Immature natural killer cell (primary cell): Measurements from ENCODE around the gene MSH5. TPM values are rescaled to one million over a fixed set of nuclear protein-coding genes. Genes with fewer than 3 reads are reported as not detected.

ENCODE experiments used
- DNase-seq, 3 donors: peaks; one replicate each; pipeline ENCODE4 v3.0.0; 2022; ENCODE audit warnings: mixed read lengths in 1 of 3
- H3K27ac Mint-ChIP-seq, 6 donors: one replicate each; pipeline ENCODE4 v1.8.0; 2020; ENCODE audit warnings: mixed read lengths in 6 of 6, mild to moderate bottlenecking in 5 of 6, inconsistent platforms in 4 of 6, moderate library complexity in 3 of 6
- H3K27me3 Mint-ChIP-seq, 3 donors: one replicate each; pipeline ENCODE4 v1.8.0; 2020 to 2021; ENCODE audit warnings: low read depth in 3 of 3, mild to moderate bottlenecking in 3 of 3, mixed read lengths in 3 of 3, moderate library complexity in 3 of 3, inconsistent platforms in 1 of 3
- H3K36me3 Mint-ChIP-seq, 3 donors: one replicate each; pipeline ENCODE4 v1.8.0; 2020; ENCODE audit warnings: mixed read lengths in 3 of 3, inconsistent platforms in 2 of 3, mild to moderate bottlenecking in 2 of 3
- H3K4me1 Mint-ChIP-seq, 2 donors: one replicate each; pipeline ENCODE4 v1.8.0; 2020; ENCODE audit warnings: inconsistent platforms in 2 of 2, mild to moderate bottlenecking in 2 of 2, mixed read lengths in 2 of 2, moderate library complexity in 1 of 2
- H3K4me3 Mint-ChIP-seq, 5 donors: one replicate each; pipeline ENCODE4 v1.8.0; 2020; ENCODE audit warnings: mild to moderate bottlenecking in 5 of 5, mixed read lengths in 5 of 5, inconsistent platforms in 3 of 5, moderate library complexity in 3 of 5
- H3K9me3 Mint-ChIP-seq, 6 donors: one replicate each; pipeline ENCODE4 v1.8.0; 2020; ENCODE audit warnings: mild to moderate bottlenecking in 6 of 6, mixed read lengths in 6 of 6, inconsistent platforms in 4 of 6, moderate library complexity in 3 of 6
- polyA plus RNA-seq, 3 donors: library from polyadenylated mRNA; unstranded; fragments of 300-500 nt; fragmentation: Illumina TruSeq; gene quantifications; one replicate each; pipeline ENCODE4 v1.2.3, GENCODE V29; 2021

Gene MSH5
- polyA plus RNA-seq: 1 to 10 TPM in 2 of 3 donors, not detected in 1; 2.1 to 2.5 TPM

DNA sequence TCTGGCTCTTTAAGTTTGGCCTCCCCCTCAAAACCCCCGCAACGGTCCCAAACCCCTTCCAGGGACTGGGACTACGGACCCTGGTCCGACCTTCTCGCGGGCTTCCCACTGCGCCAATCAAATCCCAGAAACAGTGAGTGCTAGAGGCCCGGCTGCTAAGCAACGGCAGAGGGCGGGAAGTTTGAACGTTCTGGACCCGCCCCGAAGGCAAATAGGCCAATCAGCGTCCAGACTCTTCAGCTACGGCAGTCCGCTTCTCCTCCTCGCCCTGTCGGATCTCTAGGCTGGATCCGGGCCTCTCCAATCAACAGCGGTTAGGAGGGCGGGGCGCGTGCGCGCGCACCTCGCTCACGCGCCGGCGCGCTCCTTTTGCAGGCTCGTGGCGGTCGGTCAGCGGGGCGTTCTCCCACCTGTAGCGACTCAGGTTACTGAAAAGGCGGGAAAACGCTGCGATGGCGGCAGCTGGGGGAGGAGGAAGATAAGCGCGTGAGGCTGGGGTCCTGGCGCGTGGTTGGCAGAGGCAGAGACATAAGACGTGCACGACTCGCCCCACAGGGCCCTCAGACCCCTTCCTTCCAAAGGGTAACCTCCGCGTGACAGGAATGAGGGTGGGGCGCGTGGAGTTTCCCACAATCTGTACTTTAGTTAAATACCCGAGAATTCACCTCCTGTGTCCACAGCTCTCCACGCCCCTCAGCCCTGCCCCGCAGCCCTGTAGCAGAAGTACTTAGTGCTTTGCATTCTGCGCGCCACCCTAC, at the start of gene MSH5:
Gene MSH5 (plus strand): TSS at position 367 of the 758 bp plus-strand sequence. CDS start 462 bp downstream, outside the sequence.
- Mint-ChIP-seq H3K36me3 (peaks cover 0 to 5% (median 4%) of the 10 kb centered on the region in 3 donors), H3K27me3 (peaks cover 8 to 25% (median 18%) of the 10 kb centered on the region in 3 donors), H3K4me3 (peak within 1 kb of the TSS; percentile 88 to 98 (median 97)), H3K4me1 (peaks cover 52 to 59% of the 10 kb centered on the region in 2 donors), H3K27ac (peak within 1 kb of the TSS; percentile 94 to 99 (median 97)), H3K9me3 (no peaks in the 10 kb centered on the region)
- DNase-seq: peak; percentile 96

DNA sequence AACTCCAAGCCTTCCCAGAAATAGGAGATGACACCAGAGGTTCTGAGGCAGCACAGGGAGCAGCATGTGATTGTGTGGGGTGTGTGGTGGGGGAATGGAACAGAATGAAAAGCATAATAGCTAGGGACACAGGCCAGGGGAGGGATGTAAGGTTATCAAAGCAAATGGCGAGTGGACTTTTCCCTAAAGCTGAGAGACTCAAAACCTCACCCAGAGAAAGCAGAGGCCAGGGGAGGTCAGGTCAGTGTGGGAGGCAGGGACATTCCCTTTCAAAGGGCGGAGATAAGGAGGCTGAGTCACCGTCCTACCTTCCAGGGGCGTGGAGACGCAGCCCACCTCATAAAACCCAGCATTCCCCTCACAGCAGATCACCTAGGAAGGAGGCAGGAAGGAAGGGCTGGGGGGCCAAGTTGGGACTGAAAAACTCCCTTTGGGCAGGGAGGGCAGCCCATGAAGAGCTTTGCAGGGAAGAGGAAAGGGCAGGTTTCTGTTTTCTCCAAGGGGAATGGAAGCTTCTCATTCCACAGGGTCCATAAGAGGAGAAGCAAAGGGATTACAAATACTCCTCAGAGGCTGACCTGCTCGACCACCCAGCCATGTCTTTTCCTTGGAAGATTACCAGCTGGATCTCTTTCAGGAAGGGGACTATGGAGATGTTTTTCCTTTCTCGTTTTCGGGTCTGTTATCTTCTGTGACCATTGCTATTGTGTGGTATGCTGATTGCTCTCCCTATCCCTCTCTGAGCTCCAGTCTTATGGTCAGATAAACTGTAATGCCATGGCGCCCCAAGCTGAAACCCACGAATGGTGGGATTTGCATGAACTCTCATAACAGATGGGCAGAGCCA, 49.4 kb upstream of the MSH5 start:
- H3K4me1 Mint-ChIP-seq: no peaks in the 10 kb centered on the region
- no peak overlapping the region for H3K4me3 Mint-ChIP-seq
- H3K27me3 Mint-ChIP-seq: peaks cover 0 to 3% (median 2%) of the 10 kb centered on the region in 3 donors
- H3K27ac Mint-ChIP-seq: peak overlapping the region in 4 of 6 donors; percentile 18 to 70 (median 34)
- H3K9me3 Mint-ChIP-seq: no peaks in the 10 kb centered on the region
- H3K36me3 Mint-ChIP-seq: peaks cover 14 to 42% (median 16%) of the 10 kb centered on the region in 3 donors
- DNase-seq: no peak

DNA sequence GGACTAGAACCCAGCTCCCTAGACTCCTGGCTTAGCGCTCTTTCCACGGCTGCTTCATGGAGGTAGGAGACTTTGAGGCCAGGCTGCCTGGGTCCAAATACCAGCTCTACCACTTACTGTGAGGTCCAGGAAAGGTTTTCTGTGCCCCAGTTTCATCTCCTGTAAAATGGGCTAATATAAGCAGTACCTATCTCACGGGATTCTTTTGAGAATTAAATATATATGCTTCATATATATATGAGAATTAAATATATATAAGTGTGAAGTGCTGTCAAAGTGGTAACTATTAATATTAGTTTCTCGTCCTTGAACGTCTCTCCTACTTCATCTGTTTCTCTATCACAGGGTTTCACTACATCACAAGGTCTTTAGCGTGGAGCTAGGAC, 48.7 kb upstream of the MSH5 start:
- Mint-ChIP-seq H3K4me3 (no peak overlapping the region), H3K9me3 (no peaks in the 10 kb centered on the region), H3K27me3 (peaks cover 0 to 2% (median 2%) of the 10 kb centered on the region in 3 donors), H3K4me1 (no peaks in the 10 kb centered on the region), H3K36me3 (peaks cover 13 to 41% (median 16%) of the 10 kb centered on the region in 3 donors), H3K27ac (peak overlapping the region in 1 of 6 donors; percentile 18)
- no peak for DNase-seq

DNA sequence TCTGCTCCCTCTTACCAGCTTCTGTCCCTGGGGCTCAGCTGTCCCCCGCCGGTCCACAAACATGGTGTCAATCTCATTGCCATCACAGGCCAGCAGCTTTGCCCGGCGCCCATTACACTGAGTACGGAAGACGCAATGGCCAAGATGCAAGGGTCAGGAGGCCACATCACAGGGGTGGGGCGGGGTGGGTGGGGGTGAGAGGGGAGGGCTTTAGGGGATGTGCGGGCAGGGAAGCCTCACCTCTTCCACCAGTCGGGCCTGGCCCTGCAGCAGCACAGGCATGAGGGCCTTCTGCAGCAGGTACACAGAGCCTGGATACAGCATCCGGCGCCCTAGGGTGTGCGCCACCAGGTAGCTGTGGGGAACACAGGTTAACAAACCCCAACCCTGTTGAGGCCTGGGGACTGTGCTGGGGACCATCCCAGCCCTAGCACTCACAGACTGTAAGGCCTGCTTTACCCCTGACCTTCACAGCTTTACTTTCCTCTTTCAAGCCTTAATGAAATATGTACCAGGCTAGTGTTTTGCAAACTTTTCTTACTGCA, 48.2 kb upstream of the MSH5 start:
- no peaks in the 10 kb centered on the region for H3K9me3 Mint-ChIP-seq
- H3K27me3 Mint-ChIP-seq: peaks cover 0 to 2% (median 0%) of the 10 kb centered on the region in 3 donors
- no peak for DNase-seq
- peak overlapping the region in 1 of 6 donors; percentile 26 for H3K27ac Mint-ChIP-seq
- peaks cover 8 to 36% (median 12%) of the 10 kb centered on the region in 3 donors for H3K36me3 Mint-ChIP-seq
- H3K4me3 Mint-ChIP-seq: no peak overlapping the region
- no peaks in the 10 kb centered on the region for H3K4me1 Mint-ChIP-seq

DNA sequence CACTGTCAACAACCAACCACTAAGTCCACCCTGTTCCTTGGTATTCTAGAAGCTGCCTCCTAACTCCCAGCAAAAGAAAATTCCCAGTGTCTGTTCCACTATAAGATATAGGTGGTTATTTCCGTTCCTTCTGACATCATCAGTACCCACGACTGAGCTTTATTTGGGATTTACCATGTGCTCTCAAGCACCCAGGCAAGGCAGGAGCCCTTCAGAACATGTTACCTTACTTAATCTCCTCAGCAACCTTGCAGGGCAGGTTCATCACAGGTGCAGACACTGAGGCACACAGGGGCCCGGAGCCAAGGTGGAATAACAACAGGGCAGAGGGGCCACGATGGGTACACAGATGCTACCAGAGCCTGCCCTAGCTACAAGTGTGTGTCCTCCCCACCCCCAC, 47.5 kb upstream of the MSH5 start:
- Mint-ChIP-seq H3K27ac (no peak overlapping the region), H3K4me3 (no peak overlapping the region), H3K27me3 (peaks cover 0 to 2% (median 0%) of the 10 kb centered on the region in 3 donors), H3K4me1 (peaks cover 0 to 6% of the 10 kb centered on the region in 2 donors), H3K36me3 (peaks cover 8 to 36% (median 17%) of the 10 kb centered on the region in 3 donors), H3K9me3 (no peaks in the 10 kb centered on the region)
- DNase-seq: no peak

DNA sequence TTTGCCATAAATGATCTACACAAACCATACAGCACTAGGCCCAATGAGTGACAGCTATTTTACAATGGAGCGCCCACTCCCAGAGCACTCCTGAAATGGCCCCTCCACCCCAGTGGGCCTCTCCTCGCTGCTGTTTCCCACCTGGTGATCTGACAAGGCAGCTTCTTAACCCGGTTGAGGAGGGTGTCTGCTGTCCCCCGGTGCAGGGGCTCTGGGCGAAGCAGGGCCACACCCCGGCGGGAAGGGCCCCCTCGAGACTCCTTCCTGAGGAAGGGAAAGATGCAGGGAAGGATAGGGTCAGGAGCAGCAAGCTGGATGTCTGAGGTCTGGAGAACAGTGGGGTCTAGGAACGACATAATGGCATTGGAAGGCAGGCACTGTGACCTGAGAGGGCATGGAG, 46.9 kb upstream of the MSH5 start:
- Mint-ChIP-seq H3K27ac (no peak overlapping the region), H3K4me1 (peaks cover 4 to 11% of the 10 kb centered on the region in 2 donors), H3K4me3 (no peak overlapping the region), H3K36me3 (peaks cover 6 to 32% (median 18%) of the 10 kb centered on the region in 3 donors), H3K27me3 (peaks cover 0 to 2% (median 0%) of the 10 kb centered on the region in 3 donors), H3K9me3 (no peaks in the 10 kb centered on the region)
- no peak for DNase-seq

DNA sequence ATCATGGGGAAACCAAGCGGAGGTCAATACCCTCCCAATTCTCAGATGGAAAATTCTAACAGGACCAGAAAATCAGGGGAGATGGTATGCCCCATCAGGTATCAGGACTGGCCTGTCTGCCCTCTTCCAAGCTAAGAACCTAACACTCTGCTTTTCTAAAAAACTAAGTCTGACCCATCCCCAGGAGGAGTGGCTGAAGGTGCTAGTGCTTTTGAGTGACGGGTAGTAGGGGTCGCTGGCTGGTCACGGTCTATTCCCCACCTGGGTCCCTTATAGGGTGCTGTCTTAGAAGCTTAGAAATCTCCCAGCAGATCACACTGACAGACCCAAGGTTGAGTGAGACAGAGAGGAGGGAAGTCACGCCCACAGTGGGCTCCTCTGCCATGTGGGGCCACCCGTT, 46.3 kb upstream of the MSH5 start:
- no peak for DNase-seq
- Mint-ChIP-seq H3K27me3 (peaks cover 0 to 2% (median 0%) of the 10 kb centered on the region in 3 donors), H3K27ac (no peak overlapping the region), H3K36me3 (peaks cover 5 to 34% (median 18%) of the 10 kb centered on the region in 3 donors), H3K4me3 (no peak overlapping the region), H3K9me3 (no peaks in the 10 kb centered on the region), H3K4me1 (peaks cover 5 to 15% of the 10 kb centered on the region in 2 donors)

DNA sequence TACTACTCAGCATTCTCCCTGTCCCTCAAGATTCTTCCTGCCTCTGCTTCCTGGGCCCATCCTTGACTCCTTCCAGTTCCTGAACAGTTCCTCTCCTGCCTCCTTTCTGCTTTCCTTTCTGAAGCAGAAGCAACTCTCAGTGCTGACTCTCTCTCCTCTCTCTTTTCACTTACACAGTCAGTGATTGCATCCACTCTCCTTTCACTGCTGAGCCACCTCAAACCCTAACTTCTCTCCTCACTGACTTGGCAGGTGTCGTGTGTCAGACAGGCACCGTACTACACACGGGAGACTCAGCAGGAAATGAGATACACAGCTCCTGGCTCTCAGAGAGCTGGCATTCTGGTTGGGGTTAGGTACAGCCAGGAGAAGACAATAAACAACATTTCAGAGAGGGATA, 42.2 kb upstream of the MSH5 start:
- peak overlapping the region; percentile 0 to 63 (median 42) for H3K27ac Mint-ChIP-seq
- H3K9me3 Mint-ChIP-seq: no peaks in the 10 kb centered on the region
- no peak overlapping the region for H3K4me3 Mint-ChIP-seq
- peaks cover 29 to 37% of the 10 kb centered on the region in 2 donors for H3K4me1 Mint-ChIP-seq
- DNase-seq: no peak
- H3K36me3 Mint-ChIP-seq: peaks cover 5 to 18% (median 14%) of the 10 kb centered on the region in 3 donors
- H3K27me3 Mint-ChIP-seq: peaks cover 0 to 3% (median 1%) of the 10 kb centered on the region in 3 donors

DNA sequence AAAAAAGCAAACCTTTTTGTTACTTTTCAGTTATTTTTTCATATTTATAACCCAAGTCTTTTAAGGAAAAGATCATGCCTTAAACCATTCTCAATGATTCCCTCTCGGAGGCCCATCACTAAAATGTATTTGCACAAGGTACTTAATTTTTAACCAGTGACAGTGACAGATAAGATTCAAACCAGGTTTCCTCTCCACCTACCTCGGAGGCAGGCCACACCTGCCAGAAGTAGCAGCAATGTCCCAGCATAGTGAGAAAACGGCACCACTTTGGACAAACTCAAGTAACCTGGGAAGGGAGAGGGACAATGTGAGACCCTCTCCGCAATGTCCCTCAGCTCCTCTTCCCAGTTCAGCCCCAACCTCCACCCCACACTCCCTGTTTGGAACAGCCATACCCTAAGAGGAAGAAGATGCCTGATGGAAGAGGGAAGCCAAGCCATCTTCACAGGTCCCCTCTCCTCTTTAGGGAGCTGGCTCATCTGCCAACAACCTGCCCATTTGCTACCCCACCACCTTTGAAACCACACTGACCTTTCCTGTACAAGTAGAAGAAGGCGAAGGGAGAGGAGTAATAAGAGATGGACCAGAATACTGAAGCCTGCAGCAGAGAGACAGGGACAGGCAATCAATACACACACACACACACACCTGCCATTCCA, 38.9 kb upstream of the MSH5 start:
- H3K27me3 Mint-ChIP-seq: peaks cover 2 to 8% (median 3%) of the 10 kb centered on the region in 3 donors
- DNase-seq: no peak
- H3K4me3 Mint-ChIP-seq: peak overlapping the region; percentile 94 to 99 (median 96)
- H3K27ac Mint-ChIP-seq: peak overlapping the region; percentile 81 to 99 (median 98)
- H3K36me3 Mint-ChIP-seq: peaks cover 0 to 12% (median 5%) of the 10 kb centered on the region in 3 donors
- H3K4me1 Mint-ChIP-seq: peaks cover 40 to 47% of the 10 kb centered on the region in 2 donors
- no peaks in the 10 kb centered on the region for H3K9me3 Mint-ChIP-seq

DNA sequence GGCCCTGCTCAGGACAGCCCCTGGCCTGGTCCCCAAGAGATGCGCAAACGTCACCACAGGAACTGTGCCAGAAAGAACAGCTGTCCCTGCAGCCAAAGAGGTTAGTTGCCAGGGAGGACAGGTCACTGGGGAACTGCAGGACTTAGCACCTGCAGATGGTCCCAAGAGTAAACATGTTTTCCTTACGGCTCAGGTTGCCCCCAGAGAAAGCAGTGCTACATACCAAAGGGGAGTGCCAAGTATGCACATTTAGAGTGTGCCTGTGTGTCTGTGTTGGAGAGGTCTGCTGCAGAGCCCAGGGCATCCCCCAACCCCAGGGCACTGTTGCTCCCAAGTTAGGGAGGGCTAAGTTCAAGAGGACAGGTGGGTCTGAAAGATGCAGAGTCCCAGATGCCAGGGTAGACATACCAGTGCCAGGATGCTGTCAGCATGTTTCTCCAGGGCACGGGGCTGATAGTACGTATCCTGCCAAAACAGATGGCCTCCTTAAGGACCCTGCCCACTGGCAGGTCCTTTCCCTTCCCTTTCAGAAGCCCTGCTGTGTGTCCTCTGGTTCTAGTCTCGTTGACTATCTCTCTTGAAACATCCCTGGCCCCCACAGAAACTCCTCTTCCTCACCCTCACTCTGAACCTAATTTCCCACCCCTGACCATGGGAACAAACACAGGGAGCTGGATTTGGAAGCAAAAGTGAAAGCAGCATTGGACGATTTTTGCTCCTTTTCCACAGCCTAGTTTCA, 38.0 kb upstream of the MSH5 start:
- peak overlapping the region; percentile 94 to 99 (median 96) for H3K4me3 Mint-ChIP-seq
- H3K27ac Mint-ChIP-seq: peak overlapping the region; percentile 95 to 99 (median 98)
- DNase-seq: no peak
- peaks cover 40 to 46% of the 10 kb centered on the region in 2 donors for H3K4me1 Mint-ChIP-seq
- peaks cover 2 to 8% (median 3%) of the 10 kb centered on the region in 3 donors for H3K27me3 Mint-ChIP-seq
- no peaks in the 10 kb centered on the region for H3K9me3 Mint-ChIP-seq
- peaks cover 0 to 12% (median 5%) of the 10 kb centered on the region in 3 donors for H3K36me3 Mint-ChIP-seq

DNA sequence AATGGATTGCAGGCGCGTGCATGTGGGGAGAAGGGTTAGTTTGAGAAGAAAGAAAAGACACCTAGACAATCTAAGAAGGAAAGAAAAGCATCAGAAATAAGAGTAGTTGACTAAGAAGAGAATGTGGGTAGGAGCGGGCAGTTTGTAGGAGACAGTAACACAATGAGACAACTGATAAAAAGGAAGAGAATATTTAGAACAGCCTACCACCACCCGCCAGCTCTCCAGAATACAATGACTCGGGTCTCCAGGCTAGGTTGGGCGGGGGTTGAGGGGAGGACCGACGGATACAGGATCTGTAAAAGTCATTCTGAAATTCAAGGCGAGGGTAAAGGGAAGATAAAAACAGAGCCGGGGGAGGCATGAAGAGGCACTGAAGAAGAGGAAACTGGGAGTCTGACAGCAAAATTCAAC, 37.4 kb upstream of the MSH5 start:
- Mint-ChIP-seq H3K9me3 (no peaks in the 10 kb centered on the region), H3K4me1 (peaks cover 39 to 41% of the 10 kb centered on the region in 2 donors), H3K27me3 (peaks cover 3 to 8% (median 3%) of the 10 kb centered on the region in 3 donors), H3K27ac (peak overlapping the region; percentile 95 to 99 (median 98)), H3K4me3 (peak overlapping the region; percentile 94 to 99 (median 96)), H3K36me3 (peaks cover 0 to 7% (median under 1%) of the 10 kb centered on the region in 3 donors)
- DNase-seq: no peak
